Measurements from ENCODE around the gene EFCC1.

DNA sequence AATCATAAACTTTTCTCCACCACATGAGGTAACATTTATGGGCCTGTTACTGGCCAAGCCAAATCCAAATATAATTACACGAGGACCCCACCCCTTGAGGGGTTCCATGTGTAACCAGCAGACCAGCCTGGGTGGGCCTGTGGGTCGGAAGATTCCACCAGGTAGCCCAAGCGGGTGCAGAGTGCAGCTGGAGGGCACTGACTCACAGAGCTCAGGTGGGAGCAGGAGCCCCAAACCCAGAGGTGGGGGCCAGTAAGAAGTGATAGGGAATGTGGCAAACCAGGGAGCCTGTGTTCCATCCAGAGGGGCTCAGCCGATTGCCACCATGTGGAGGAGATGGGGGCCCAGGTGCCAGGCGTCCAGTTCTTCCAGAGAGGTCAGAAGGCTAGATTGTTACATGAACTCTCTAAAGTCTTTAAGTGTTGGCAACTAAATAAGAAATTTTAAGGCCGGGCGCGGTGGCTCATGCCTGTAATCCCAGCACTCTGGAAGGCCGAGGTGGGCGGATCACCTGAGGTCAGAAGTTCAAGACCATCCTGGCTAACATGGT is 62.1 kb downstream of the EFCC1 start:
- TF ChIP-seq, protein P1, sequence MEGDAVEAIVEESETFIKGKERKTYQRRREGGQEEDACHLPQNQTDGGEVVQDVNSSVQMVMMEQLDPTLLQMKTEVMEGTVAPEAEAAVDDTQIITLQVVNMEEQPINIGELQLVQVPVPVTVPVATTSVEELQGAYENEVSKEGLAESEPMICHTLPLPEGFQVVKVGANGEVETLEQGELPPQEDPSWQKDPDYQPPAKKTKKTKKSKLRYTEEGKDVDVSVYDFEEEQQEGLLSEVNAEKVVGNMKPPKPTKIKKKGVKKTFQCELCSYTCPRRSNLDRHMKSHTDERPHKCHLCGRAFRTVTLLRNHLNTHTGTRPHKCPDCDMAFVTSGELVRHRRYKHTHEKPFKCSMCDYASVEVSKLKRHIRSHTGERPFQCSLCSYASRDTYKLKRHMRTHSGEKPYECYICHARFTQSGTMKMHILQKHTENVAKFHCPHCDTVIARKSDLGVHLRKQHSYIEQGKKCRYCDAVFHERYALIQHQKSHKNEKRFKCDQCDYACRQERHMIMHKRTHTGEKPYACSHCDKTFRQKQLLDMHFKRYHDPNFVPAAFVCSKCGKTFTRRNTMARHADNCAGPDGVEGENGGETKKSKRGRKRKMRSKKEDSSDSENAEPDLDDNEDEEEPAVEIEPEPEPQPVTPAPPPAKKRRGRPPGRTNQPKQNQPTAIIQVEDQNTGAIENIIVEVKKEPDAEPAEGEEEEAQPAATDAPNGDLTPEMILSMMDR (IDR thresholded peaks at IDR 0.05), result no peak
- TF ChIP-seq POLR2A (IDR thresholded peaks at IDR 0.05), result no peak
